HepG2 (cell line): ENCODE results near the gene THOC2. TPM values are rescaled to one million over a fixed set of nuclear protein-coding genes. Genes with fewer than 3 reads are reported as not detected.
A peak's percentile ranks its signal among the peaks of the same experiment; 100 is the strongest.

Source experiments
- DMTF1 ChIP-seq: sonication (generic); formaldehyde crosslinking; IDR thresholded peaks from 2 replicates; pipeline ENCODE4 v1.4.0; 2020; ENCODE audit warnings: mild to moderate bottlenecking, missing genetic modification reagents
- ELF4 ChIP-seq: sonication (generic); formaldehyde crosslinking; IDR thresholded peaks from 2 replicates; pipeline ENCODE4 v1.5.0; 2020; ENCODE audit warnings: missing genetic modification reagents, mild to moderate bottlenecking, moderate library complexity, borderline replicate concordance
- ESRRA ChIP-seq: sonication (generic); formaldehyde crosslinking; IDR thresholded peaks from 2 replicates; pipeline ENCODE4 v1.5.1; 2020; ENCODE audit warnings: mild to moderate bottlenecking, low read depth, missing genetic modification reagents
- HOXA5 ChIP-seq: sonication (generic); formaldehyde crosslinking; IDR thresholded peaks from 2 replicates; pipeline ENCODE4 v1.4.0; 2020; ENCODE audit warnings: missing genetic modification reagents
- JUNB ChIP-seq: sonication (generic); formaldehyde crosslinking; IDR thresholded peaks from 2 replicates; pipeline ENCODE4 v1.8.0; 2022; ENCODE audit warnings: missing genetic modification reagents, mild to moderate bottlenecking, borderline replicate concordance
- KDM2A ChIP-seq: sonication (generic); formaldehyde crosslinking; IDR thresholded peaks from 2 replicates; pipeline ENCODE4 v1.4.0; 2020; ENCODE audit warnings: low read depth, missing genetic modification reagents, borderline replicate concordance
- NR2C2 ChIP-seq: sonication (generic); formaldehyde crosslinking; IDR thresholded peaks from 2 replicates; pipeline ENCODE4 v1.4.0; 2020; ENCODE audit warnings: missing genetic modification reagents, mild to moderate bottlenecking, moderate library complexity, borderline replicate concordance
- PRMT3 ChIP-seq: sonication (generic); formaldehyde crosslinking; IDR thresholded peaks from 2 replicates; pipeline ENCODE4 v1.8.1; 2022; ENCODE audit warnings: low read depth, mild to moderate bottlenecking, moderate library complexity, missing genetic modification reagents, borderline replicate concordance
- TBP ChIP-seq: sonication (generic); formaldehyde crosslinking; IDR thresholded peaks from 2 replicates; pipeline ENCODE4 v1.5.0; 2020; ENCODE audit warnings: missing genetic modification reagents
- THAP11 ChIP-seq: IDR thresholded peaks from 2 replicates; pipeline ENCODE4 v1.6.1; 2016; ENCODE audit warnings: missing biosample characterization, missing genetic modification reagents
- ZNF12 ChIP-seq: sonication (generic); formaldehyde crosslinking; IDR thresholded peaks from 2 replicates; pipeline ENCODE4 v1.5.0; 2020; ENCODE audit warnings: missing genetic modification reagents
- ZNF224 ChIP-seq: sonication (generic); formaldehyde crosslinking; IDR thresholded peaks from 2 replicates; pipeline ENCODE4 v1.5.0; 2020; ENCODE audit warnings: mild to moderate bottlenecking, missing genetic modification reagents
- ZNF33A ChIP-seq: sonication (generic); formaldehyde crosslinking; IDR thresholded peaks from 2 replicates; pipeline ENCODE4 v1.5.1; 2020; ENCODE audit warnings: missing genetic modification reagents, mild to moderate bottlenecking, moderate library complexity, borderline replicate concordance
- ZNF383 ChIP-seq: sonication (generic); formaldehyde crosslinking; IDR thresholded peaks from 2 replicates; pipeline ENCODE4 v1.4.0; 2020; ENCODE audit warnings: missing genetic modification reagents, mild to moderate bottlenecking, borderline replicate concordance
- ZNF510 ChIP-seq: sonication (generic); formaldehyde crosslinking; IDR thresholded peaks from 2 replicates; pipeline ENCODE4 v1.4.0; 2020; ENCODE audit warnings: low read depth, mild to moderate bottlenecking, missing genetic modification reagents
- ZNF563 ChIP-seq: sonication (generic); formaldehyde crosslinking; IDR thresholded peaks from 2 replicates; pipeline ENCODE4 v1.8.0; 2022; ENCODE audit warnings: mild to moderate bottlenecking, moderate library complexity, missing genetic modification reagents
- ZNF720 ChIP-seq: sonication (generic); formaldehyde crosslinking; IDR thresholded peaks from 2 replicates; pipeline ENCODE4 v1.4.0; 2020; ENCODE audit warnings: missing genetic modification reagents
- polyA plus RNA-seq, 8 experiments: library from polyadenylated mRNA; depleted of rRNA in 3 of 8; stranded (reverse) in 7 of 8; unstranded in 1 of 8; fragments of >200 nt; fragmentation: Illumina TruSeq in 4 of 8; extraction: Trizol in 4 of 8; gene quantifications; 2 replicates each; pipeline versions ENCODE4 v1.2.1 to v1.2.3, GENCODE V29; 2011 to 2016; ENCODE audit warnings: low read depth in 4 of 8, missing spikeins in 1 of 8, mixed read lengths in 1 of 8; ENCODE audit not compliant: insufficient read depth in 1 of 8
- total RNA-seq, 5 experiments: library from RNA; depleted of rRNA; stranded (reverse); fragments of >200 nt; fragmentation: Illumina TruSeq; extraction: Trizol; gene quantifications; 2 replicates each; pipeline ENCODE4 v1.2.3, GENCODE V29; 2016; ENCODE audit warnings: low read depth in 1 of 5
- TF ChIP-seq, protein P1 (sequence below): sonication (generic); formaldehyde crosslinking; IDR thresholded peaks from 2 replicates; pipeline ENCODE4 v1.5.1; 2020; ENCODE audit warnings: mild to moderate bottlenecking, missing genetic modification reagents, borderline replicate concordance
- TF ChIP-seq, protein P2 (sequence below): sonication (generic); formaldehyde crosslinking; IDR thresholded peaks from 2 replicates; pipeline ENCODE4 v1.8.0; 2022; ENCODE audit warnings: missing genetic modification reagents, mild to moderate bottlenecking, inconsistent platforms, borderline replicate concordance
- TF ChIP-seq, protein P3 (sequence below): IDR thresholded peaks from 2 replicates; pipeline ENCODE4 v1.6.1; 2016; ENCODE audit warnings: missing genetic modification reagents, missing compliant biosample characterization

The THOC2 gene
- total and polyA plus RNA-seq, 2 of the 13 experiments (the other 11 are each of a cell fraction or from before 2014, with no cell fraction given), result 87.1 to 101 TPM

DNA sequence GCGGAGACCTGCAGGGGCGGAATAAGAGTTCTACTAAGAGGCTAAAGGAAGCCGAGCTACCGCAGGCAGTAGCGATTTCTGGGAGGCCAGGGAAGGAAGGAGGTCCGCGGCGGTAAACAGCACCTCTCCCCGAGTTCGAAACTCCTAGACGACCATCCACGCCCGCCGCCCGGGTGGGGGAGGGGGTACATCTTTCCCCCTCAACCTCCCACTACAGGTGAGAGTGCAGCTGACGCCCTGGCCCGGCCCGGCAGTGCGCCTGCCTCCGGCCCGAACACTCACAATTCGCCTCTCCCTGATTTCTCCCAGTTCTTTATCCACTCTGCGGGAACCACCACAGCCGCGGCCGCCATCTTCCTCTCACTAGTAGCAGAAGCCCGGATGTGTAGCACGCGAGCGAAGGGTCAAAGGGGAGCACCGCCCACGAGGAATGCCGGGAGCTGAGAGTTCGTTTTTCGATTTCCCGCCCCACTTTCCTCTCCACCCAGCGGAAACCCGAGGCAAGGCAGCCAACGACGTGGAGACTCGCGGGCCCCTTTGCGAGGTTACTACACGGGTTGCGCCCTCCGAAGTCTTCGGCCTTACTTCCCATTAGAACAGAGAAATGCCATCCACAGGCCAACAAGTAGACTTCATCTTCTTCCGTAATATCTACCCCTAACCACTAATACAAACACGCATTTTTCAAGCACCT lies at the start of gene THOC2 (continued):
- TF ChIP-seq THAP11 (CRISPR knock-in tag) (peak; percentile 80), ZNF224 (CRISPR knock-in tag) (no peak), NR2C2 (CRISPR knock-in tag) (peak; percentile 98), ZNF720 (CRISPR knock-in tag) (no peak), ZNF383 (CRISPR knock-in tag) (no peak), KDM2A (peak; percentile 67; the same call in 1 of the 2 replicates), ZNF12 (CRISPR knock-in tag) (no peak), DMTF1 (peak; percentile 95; the same call in 1 of the 2 replicates), PRMT3 (CRISPR knock-in tag) (no peak), TBP (CRISPR knock-in tag) (no peak), JUNB (CRISPR knock-in tag) (no peak), ESRRA (CRISPR knock-in tag) (no peak), ZNF33A (CRISPR knock-in tag) (no peak), HOXA5 (CRISPR knock-in tag) (peak; percentile 67), ZNF563 (CRISPR knock-in tag) (no peak), ELF4 (CRISPR knock-in tag) (no peak), ZNF510 (no peak)
- TF ChIP-seq, protein P1, sequence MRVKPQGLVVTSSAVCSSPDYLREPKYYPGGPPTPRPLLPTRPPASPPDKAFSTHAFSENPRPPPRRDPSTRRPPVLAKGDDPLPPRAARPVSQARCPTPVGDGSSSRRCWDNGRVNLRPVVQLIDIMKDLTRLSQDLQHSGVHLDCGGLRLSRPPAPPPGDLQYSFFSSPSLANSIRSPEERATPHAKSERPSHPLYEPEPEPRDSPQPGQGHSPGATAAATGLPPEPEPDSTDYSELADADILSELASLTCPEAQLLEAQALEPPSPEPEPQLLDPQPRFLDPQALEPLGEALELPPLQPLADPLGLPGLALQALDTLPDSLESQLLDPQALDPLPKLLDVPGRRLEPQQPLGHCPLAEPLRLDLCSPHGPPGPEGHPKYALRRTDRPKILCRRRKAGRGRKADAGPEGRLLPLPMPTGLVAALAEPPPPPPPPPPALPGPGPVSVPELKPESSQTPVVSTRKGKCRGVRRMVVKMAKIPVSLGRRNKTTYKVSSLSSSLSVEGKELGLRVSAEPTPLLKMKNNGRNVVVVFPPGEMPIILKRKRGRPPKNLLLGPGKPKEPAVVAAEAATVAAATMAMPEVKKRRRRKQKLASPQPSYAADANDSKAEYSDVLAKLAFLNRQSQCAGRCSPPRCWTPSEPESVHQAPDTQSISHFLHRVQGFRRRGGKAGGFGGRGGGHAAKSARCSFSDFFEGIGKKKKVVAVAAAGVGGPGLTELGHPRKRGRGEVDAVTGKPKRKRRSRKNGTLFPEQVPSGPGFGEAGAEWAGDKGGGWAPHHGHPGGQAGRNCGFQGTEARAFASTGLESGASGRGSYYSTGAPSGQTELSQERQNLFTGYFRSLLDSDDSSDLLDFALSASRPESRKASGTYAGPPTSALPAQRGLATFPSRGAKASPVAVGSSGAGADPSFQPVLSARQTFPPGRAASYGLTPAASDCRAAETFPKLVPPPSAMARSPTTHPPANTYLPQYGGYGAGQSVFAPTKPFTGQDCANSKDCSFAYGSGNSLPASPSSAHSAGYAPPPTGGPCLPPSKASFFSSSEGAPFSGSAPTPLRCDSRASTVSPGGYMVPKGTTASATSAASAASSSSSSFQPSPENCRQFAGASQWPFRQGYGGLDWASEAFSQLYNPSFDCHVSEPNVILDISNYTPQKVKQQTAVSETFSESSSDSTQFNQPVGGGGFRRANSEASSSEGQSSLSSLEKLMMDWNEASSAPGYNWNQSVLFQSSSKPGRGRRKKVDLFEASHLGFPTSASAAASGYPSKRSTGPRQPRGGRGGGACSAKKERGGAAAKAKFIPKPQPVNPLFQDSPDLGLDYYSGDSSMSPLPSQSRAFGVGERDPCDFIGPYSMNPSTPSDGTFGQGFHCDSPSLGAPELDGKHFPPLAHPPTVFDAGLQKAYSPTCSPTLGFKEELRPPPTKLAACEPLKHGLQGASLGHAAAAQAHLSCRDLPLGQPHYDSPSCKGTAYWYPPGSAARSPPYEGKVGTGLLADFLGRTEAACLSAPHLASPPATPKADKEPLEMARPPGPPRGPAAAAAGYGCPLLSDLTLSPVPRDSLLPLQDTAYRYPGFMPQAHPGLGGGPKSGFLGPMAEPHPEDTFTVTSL (CRISPR knock-in tag), result no peak; the same call in 1 of the 2 replicates
- TF ChIP-seq, protein P2, sequence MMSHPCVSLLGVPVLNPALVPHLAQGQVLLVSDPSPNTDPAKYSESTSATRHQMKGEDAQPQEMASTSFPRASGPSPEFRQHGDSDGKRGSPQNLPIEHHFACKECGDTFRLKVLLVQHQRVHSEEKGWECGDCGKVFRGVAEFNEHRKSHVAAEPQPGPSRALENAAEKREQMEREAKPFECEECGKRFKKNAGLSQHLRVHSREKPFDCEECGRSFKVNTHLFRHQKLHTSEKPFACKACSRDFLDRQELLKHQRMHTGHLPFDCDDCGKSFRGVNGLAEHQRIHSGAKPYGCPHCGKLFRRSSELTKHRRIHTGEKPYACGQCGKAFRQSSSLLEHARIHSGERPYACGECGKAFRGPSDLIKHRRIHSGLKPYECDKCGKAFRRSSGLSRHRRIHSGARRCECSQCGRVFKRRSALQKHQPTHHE (CRISPR knock-in tag), result no peak
- TF ChIP-seq, protein P3, sequence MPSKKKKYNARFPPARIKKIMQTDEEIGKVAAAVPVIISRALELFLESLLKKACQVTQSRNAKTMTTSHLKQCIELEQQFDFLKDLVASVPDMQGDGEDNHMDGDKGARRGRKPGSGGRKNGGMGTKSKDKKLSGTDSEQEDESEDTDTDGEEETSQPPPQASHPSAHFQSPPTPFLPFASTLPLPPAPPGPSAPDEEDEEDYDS, result no peak
